Right lobe of liver (tissue), 6 donors: Measurements from ENCODE around the gene SF1. TPM values are rescaled to one million over a fixed set of nuclear protein-coding genes. Genes with fewer than 3 reads are reported as not detected.

Experiments used
- ATAC-seq, 4 donors: fragments of 200-7000 bp; cut with Tn5 transposase; one replicate each; pipeline ENCODE4 v1.9.1; 2020; ENCODE audit warnings: mild to moderate bottlenecking in 4 of 4, moderate library complexity in 4 of 4
- DNase-seq, 3 donors: peaks; one replicate each; pipeline ENCODE4 v3.0.0-alpha.2; 2020
- H3K27ac ChIP-seq, 3 donors: fragments of 200-600 bp; one replicate each; pipeline ENCODE4 v1.8.0; 2022
- H3K27me3 ChIP-seq, 2 donors: fragments of 200-600 bp; one replicate each; pipeline ENCODE4 v1.8.0; 2022
- H3K36me3 ChIP-seq, 4 donors: fragments of 200-600 bp; sonication (generic) in 1 of 4; one replicate each; pipeline versions ENCODE4 v1.5.1 to v1.8.0; 2017 to 2022; ENCODE audit warnings: control low read depth in 1 of 4
- H3K4me1 ChIP-seq, 4 donors: fragments of 200-600 bp; sonication (generic) in 1 of 4; one replicate each; pipeline versions ENCODE4 v1.5.1 to v1.8.0; 2017 to 2022; ENCODE audit warnings: control low read depth in 1 of 4
- H3K4me3 ChIP-seq, 3 donors: fragments of 200-600 bp; one replicate each; pipeline ENCODE4 v1.8.0; 2022
- H3K9me3 ChIP-seq, 4 donors: fragments of 200-600 bp; sonication (generic) in 1 of 4; one replicate each; pipeline versions ENCODE4 v1.5.1 to v1.8.0; 2017 to 2022; ENCODE audit warnings: control low read depth in 1 of 4
- CTCF ChIP-seq, 4 donors: fragments of 200-600 bp in 3 of 4; fragments of 450-650 bp in 1 of 4; IDR thresholded peaks; one replicate each; pipeline versions ENCODE4 v1.5.1 to v1.8.0; 2016 to 2022; ENCODE audit warnings: antibody characterized with exemption in 4 of 4, mild to moderate bottlenecking in 2 of 4
- POLR2A ChIP-seq: fragments of 450-650 bp; IDR thresholded peaks from one replicate; pipeline ENCODE4 v1.6.1; 2017; ENCODE audit warnings: antibody characterized with exemption, mild to moderate bottlenecking
- WGBS: methylation state at CpG from one replicate; pipeline ENCODE4 v1.1.6; 2018; ENCODE audit warnings: low coverage, low lambda C conversion rate; ENCODE audit not compliant: insufficient coverage; ENCODE audit errors: missing lambda C conversion rate; 5-methylcytosine and 5-hydroxymethylcytosine counted together
- intact Hi-C, 2 donors: fragments of 100-400 bp; cut with DNase I; formaldehyde crosslinking; loops; one replicate each; pipeline versions ENCODE4 v1.11.2 to v1.14.1; 2022
- total RNA-seq, 6 experiments: library from RNA; depleted of rRNA in 2 of 6; stranded (reverse); fragments of >200 nt in 2 of 6; fragmentation: NEBNext Ultra II Directional in 3 of 6; extraction: Animal tissue kit (Norgen Biotek cat#: 25700) in 3 of 6; gene quantifications; one replicate each; pipeline versions ENCODE4 v1.1.0 to v1.2.4, GENCODE V29; 2016 to 2023
- donor health status: DM: no; HTN: yes; CAD: no.
- donor health status: DM: no; HTN: no; CAD: no.
- donor health status: DM: no; HTN: no; CAD: no.
- donor health status: DM: no; HTN: yes; CAD: no.
- donor health status: DM: no; HTN: yes; CAD: no.

The SF1 gene
- total RNA-seq, 6 experiments from 2014 or later: 92.7 to 164 (median 141) TPM

DNA sequence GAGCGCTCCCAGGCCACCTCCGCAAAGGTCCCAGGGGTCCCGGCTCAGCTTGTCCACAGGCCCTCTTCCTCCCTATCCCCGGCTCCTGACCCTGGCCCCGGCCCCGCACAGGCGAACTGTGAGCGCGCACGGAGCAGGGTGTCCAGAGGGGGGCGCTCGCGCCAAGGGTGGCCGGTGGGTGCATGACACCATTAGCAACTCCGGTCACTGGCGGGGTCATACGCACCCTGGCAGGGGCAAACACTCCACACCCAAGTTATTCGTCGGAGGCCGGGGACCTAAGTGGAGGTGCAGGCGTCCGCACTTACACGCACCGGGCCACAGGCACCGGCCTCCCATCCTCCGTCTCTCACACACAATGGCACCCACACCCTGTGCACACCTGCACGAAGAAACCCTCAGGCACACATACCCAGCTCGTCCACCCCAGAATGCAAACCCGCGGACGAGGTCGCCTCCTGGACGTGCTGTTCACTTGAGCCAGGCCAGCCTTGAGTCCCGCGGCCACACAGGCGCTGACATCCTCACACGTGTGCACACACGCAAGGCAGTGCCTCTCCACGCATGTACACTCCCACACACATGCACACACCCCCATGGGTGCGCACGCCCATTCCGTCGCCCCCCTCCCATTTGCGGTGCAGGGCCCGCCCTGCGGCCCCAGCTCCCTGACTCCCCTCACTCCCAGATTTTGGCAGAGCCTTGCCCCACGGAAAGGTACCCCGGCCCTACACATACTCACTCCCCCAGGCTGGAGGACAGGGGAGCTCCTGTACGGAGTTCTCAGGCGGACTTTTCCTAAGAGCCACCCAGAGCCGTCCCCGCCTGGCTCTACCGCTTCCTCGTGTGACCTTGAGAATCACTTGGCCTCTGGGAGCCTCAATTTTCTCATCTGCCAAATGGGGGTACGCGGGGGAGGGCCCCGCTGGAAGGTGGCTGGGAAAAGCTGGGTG lies 34.5 kb downstream of the SF1 start, which contains the start of gene RASGRP2:
TSS of gene RASGRP2 (minus strand) at position 552 of the 953 bp plus-strand sequence. CDS start 1,276 bp downstream, outside the sequence.
- H3K36me3 ChIP-seq: no peaks in the 10 kb centered on the region
- no peaks in the 10 kb centered on the region for H3K9me3 ChIP-seq
- peaks cover 0 to 5% of the 10 kb centered on the region in 2 donors for H3K27me3 ChIP-seq
- 9% methylated on average over 9 of the region's 57 CpGs for WGBS
- TF ChIP-seq CTCF (IDR thresholded peaks at IDR 0.05): peak; percentile 47 to 61 (median 60)
- TF ChIP-seq POLR2A: peak; percentile 9
- intact Hi-C loops: no loop called here
- H3K4me1 ChIP-seq: peaks cover 0 to 23% (median 5%) of the 10 kb centered on the region in 4 donors
- H3K27ac ChIP-seq: peak within 1 kb of the TSS; percentile 60 to 76 (median 66)
- peak; percentile 82 to 88 (median 84) for DNase-seq
- peak within 1 kb of the TSS; percentile 46 to 59 (median 53) for H3K4me3 ChIP-seq
- ATAC-seq: peak; percentile 43 to 58 (median 50)

DNA sequence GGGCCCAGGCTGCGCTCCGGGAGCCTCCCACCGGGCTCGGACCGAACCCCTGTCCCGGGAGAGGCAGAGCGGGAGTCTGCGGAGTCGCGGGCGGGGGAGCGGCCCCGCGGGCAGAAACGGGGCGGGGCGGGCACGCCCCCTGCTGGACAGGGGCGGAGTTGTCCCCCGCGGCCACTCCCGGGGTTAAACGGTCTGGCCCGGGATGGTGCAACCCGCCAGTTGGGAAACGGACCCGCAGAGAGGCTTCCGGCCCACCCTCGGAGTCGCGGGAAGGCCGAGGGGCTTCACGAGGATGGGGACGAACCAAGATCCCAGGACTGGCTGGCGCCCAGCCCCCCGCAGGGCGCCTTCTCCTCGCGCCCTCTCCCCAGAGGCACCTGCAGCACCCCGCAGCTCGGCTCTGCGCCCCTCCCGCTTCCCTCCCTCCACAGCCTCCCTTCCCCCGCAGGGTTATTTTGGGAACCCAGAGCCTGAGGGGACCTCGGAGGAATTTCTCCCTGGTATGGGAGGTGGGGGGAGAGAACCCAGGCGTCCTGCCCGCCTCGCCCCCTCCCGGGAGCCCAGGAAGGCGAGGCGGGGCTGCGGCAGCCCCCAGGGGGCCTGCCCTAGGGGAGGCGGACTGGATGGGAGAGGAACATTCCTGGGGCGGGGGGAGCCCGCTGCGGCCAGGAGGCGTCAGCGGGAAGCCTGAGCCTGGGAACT lies 35.3 kb downstream of the SF1 start:
- Histone ChIP-seq H3K4me3 (peak overlapping the region; percentile 46 to 59 (median 53)), H3K27ac (peak overlapping the region; percentile 60 to 76 (median 66)), H3K27me3 (peaks cover 0 to 5% of the 10 kb centered on the region in 2 donors), H3K4me1 (peaks cover 0 to 23% (median 5%) of the 10 kb centered on the region in 4 donors), H3K9me3 (no peaks in the 10 kb centered on the region), H3K36me3 (no peaks in the 10 kb centered on the region)
- ATAC-seq (peak; percentile 77 to 85 (median 79)), DNase-seq (peak; percentile 84 to 87 (median 86))
- intact Hi-C loops: no loop called here
- 0% methylated on average over 5 of the region's 58 CpGs for WGBS
- TF ChIP-seq POLR2A: no peak
- TF ChIP-seq CTCF (IDR thresholded peaks at IDR 0.05): peak; percentile 88 to 97 (median 94)

DNA sequence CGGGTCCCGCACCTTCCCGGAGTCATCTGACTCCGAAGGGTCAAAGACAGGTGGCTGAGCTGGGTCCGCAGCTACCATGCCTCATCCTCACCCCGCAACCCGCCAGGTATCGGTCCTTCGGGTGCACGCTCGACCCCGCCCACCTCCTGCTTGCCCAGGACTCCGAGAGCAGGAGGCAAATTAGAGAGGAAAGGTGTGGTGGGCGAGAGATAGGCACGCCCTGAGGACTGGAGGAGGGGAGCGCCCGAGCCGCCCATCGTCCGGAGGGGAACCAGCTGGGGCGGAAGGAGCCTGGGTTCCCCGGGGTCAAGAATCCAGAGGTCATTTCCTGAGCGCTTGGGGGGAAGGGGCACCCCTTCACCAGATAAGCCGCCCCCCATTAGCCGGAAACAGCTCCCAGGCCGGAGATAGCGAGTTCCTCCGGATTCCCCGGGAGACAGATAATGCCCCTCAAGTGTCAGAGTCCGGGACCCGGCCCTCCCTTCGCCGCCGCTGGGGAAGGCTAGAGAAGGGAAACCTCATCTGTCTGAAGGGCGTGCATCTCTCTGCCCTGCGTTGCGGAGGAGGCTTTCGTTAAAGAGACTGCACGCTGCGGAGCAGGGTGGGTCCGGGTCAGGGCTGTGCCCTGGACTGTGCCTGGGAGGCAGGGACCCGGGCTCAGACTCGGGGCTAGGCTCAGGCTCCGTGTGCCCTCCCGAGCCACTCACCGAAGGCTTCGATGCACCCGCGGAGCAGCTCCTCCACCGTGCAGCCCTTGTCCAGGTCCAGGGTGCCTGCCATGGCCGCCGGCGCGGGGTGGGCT lies 36.1 kb downstream of the SF1 start:
- ATAC-seq (peak; percentile 6 to 22 (median 14)), DNase-seq (peak in 2 of 3 donors; percentile 56 to 65)
- H3K27ac ChIP-seq: peak overlapping the region; percentile 60 to 76 (median 66)
- WGBS: 6% methylated on average over 21 of the region's 54 CpGs
- intact Hi-C loops: no loop called here
- peaks cover 0 to 5% of the 10 kb centered on the region in 2 donors for H3K27me3 ChIP-seq
- no peaks in the 10 kb centered on the region for H3K9me3 ChIP-seq
- peak overlapping the region; percentile 46 to 59 (median 53) for H3K4me3 ChIP-seq
- peaks cover 0 to 23% (median 5%) of the 10 kb centered on the region in 4 donors for H3K4me1 ChIP-seq
- H3K36me3 ChIP-seq: no peaks in the 10 kb centered on the region
- TF ChIP-seq CTCF (IDR thresholded peaks at IDR 0.05) (no peak), POLR2A (no peak)
